ENCODE measurements around the gene PCARE.

PCARE gene

DNA sequence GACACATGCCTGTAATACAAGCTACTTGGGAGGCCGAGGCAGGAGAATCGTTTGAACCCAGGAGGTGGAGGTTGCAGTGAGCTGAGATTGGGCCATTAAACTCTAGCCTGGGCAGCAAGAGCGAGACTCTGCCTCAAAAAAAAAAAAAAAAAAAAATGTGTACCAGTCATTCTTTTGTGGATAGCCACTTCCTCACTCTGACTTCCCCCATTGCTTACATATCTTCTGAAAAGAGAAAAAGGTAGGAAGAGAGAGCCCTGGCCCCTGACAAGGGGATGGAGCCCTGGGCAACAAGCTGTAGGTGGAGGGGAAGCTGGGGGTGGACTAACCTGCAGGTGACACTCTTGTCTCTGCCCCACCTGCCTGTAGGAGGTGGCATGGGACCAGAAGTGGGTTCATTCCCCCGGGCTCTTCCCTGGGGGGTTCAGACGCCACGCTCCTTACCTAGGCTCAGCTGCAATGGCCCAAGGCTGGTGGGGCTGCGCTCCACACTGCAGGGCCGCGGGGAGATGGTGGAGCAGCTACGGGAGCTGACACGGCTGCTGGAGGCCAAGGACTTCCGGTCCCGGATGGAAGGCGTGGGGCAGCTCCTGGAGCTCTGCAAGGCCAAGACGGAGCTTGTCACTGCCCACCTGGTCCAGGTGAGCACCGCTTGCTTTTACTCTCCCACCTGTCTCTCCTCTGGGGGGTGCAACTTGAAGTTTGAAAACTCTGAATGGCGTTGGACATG is 39.1 kb downstream of the PCARE start:
- in situ Hi-C loops (cut with HindIII; ENCODE audit: low sequenced_read_pairs) = no loop called here

DNA sequence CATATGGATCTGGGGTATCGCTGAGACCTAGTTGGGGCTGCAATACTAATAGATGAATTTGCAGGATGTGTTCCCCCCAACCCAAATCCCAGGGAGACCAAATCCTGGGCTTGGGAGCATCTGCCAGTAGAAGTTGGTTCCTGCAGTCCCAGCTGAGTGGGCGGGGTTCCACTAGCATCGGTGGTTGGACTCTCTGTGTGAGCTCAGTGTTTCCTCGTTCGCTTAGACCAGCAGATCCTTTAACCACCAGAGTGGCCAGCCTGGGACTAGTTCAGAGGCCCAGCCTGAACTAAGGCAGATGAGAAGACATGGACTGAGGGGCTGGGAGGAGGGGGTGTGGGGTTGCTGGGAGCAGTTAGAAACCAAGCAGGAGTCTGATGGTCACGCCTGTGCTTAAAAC is 40.7 kb downstream of the PCARE start:
- in situ Hi-C loops (cut with HindIII; ENCODE audit: low sequenced_read_pairs) = no loop called here
- DNase-seq (ENCODE audit: low read depth, low spot score) = no peak

More for the DNA sequence above, 39.1 kb downstream of the PCARE start:
- no peak for DNase-seq (ENCODE audit: low read depth, low spot score)
- TF ChIP-seq, protein P1, sequence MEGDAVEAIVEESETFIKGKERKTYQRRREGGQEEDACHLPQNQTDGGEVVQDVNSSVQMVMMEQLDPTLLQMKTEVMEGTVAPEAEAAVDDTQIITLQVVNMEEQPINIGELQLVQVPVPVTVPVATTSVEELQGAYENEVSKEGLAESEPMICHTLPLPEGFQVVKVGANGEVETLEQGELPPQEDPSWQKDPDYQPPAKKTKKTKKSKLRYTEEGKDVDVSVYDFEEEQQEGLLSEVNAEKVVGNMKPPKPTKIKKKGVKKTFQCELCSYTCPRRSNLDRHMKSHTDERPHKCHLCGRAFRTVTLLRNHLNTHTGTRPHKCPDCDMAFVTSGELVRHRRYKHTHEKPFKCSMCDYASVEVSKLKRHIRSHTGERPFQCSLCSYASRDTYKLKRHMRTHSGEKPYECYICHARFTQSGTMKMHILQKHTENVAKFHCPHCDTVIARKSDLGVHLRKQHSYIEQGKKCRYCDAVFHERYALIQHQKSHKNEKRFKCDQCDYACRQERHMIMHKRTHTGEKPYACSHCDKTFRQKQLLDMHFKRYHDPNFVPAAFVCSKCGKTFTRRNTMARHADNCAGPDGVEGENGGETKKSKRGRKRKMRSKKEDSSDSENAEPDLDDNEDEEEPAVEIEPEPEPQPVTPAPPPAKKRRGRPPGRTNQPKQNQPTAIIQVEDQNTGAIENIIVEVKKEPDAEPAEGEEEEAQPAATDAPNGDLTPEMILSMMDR (IDR thresholded peaks at IDR 0.05; ENCODE audit: low read depth, low read length) = no peak
- H3K4me3 ChIP-seq (ENCODE audit: low read depth, low read length) = no peak overlapping the region

DNA sequence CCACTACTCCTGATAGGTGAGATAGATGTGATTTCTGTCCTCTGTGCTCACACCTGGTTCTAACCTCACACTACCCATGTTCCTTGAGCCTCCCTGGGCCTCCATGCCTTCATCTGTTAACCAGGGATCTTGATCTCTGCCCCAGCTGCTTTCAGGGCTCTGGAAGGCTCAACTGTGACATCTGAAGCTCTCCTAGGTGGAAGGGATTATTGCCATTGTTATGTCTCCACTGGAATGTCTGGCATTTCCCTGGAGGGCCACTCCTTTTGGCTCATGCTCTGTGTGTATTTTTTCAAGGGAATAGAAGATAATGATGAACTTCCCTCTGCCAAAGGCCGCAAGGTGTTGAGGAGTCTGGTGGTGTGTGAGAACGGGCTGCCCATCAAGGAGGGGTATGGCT is 41.2 kb downstream of the PCARE start:
- H3K4me3 ChIP-seq (ENCODE audit: low read depth, low read length) = no peak overlapping the region
- DNase-seq (ENCODE audit: low read depth, low spot score) = peak; percentile 22
- in situ Hi-C loops (cut with HindIII; ENCODE audit: low sequenced_read_pairs) = no loop called here
- TF ChIP-seq, protein P1 (IDR thresholded peaks at IDR 0.05; ENCODE audit: low read depth, low read length) = no peak

More for the DNA sequence above, 40.7 kb downstream of the PCARE start:
- TF ChIP-seq, protein P1 (IDR thresholded peaks at IDR 0.05; ENCODE audit: low read depth, low read length) = no peak
- H3K4me3 ChIP-seq (ENCODE audit: low read depth, low read length) = no peak overlapping the region

DNA sequence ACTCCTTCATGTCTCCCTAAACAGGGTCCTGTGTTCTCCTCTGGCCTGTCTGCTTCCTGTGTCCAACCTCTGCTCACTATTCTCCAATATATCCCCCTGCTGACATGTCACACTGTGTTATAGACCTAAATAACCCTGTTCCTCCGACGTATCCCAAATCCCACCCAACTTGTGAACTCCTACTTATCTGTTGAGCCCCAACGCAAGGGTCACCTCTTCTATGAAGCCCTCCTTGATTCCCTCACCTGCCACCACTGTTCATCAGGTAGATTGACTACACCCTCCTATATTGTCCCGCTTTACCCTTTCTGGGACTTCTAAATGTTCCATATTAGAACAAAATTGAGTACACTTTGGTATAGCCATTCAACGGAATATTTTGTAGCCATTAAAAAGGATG is 42.1 kb downstream of the PCARE start:
- in situ Hi-C loops (cut with HindIII; ENCODE audit: low sequenced_read_pairs) = no loop called here
- TF ChIP-seq, protein P1 (IDR thresholded peaks at IDR 0.05; ENCODE audit: low read depth, low read length) = no peak
- no peak overlapping the region for H3K4me3 ChIP-seq (ENCODE audit: low read depth, low read length)
- DNase-seq (ENCODE audit: low read depth, low spot score) = no peak

DNA sequence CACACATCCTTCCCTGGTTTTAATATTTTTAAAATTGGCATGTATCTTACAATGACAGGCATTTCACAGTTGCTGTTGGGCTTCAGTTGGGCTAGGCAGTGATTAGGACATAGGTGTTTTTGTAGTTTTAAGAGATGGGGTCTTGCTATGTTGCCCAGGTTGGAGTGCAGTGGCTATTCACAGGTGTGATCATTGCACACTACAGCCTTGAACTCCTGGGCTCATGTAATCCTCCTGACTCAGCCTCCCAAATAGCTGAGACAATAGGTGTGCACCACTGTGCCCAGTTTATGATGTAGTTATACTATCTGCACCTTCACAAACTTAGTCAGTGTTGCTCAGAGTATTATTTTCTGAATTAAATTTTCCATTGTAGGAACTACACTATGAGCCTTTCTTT is 43.3 kb downstream of the PCARE start:
- H3K4me3 ChIP-seq (ENCODE audit: low read depth, low read length) = no peak overlapping the region
- in situ Hi-C loops (cut with HindIII; ENCODE audit: low sequenced_read_pairs) = no loop called here
- TF ChIP-seq, protein P1 (IDR thresholded peaks at IDR 0.05; ENCODE audit: low read depth, low read length) = no peak
- no peak for DNase-seq (ENCODE audit: low read depth, low spot score)

DNA sequence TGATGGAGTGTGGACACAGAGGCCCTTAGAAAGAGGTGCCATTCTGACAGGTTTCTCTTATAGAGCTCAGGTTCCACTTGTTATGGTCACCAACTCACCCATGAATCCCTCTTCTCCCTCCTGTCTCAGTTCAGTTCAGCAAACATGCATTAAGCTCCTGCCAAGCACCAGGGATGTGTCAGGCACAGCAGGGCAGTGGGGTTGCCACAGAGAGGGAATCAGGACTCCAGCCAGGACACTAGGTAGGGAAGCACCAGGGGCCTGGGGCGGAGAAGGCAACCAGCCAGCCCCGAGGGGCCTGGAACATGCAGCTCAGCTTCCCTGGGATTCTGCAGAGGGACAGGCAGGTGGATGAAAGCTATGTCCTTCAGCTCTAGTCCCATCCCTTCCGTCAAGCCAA is 48.6 kb downstream of the PCARE start:
- no peak for DNase-seq (ENCODE audit: low read depth, low spot score)
- TF ChIP-seq, protein P1 (IDR thresholded peaks at IDR 0.05; ENCODE audit: low read depth, low read length) = no peak
- H3K4me3 ChIP-seq (ENCODE audit: low read depth, low read length) = no peak overlapping the region
- in situ Hi-C loops (cut with HindIII; ENCODE audit: low sequenced_read_pairs) = no loop called here
